ENCODE data around the gene PHF1. TPM values are rescaled to one million over a fixed set of nuclear protein-coding genes. Genes with fewer than 3 reads are reported as not detected.

The PHF1 gene
- total RNA-seq, 2 experiments from 2014 or later: 24.9 to 28.2 TPM

DNA sequence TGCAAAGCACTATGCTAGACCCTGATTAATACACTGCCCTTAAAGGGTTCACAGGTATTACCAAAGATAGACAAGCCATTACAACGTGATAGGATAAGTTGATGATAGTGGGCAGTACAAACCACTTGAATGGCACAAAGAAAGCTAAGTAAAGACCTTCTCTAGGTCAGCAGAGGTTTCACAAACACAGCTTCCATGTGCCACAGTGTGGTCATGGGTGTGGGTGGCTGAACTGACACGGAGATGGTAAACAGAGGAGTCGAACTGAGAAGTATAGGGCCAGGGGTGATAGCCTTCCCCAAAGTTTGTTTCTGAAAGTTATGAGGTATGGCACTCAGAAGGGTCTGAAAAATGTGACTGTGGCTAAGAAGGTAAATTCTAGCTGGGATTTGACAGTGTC is 47.9 kb downstream of the PHF1 start:
- ChIA-PET CTCF (interaction anchor here (1.0 kb wide), 1 partner anchor 9 kb away, joined by 3 read pairs; no protein-coding TSS in a partner anchor), POLR2A (no interaction called here)
- Mint-ChIP-seq H3K27me3 (no peaks in the 10 kb centered on the region), H3K36me3 (ENCODE audit: low read depth) (peaks cover 20% of the 10 kb centered on the region), H3K4me1 (peaks cover 18% of the 10 kb centered on the region), H3K9me3 (ENCODE audit: low read depth) (no peaks in the 10 kb centered on the region), H3K27ac (no peak overlapping the region), H3K4me3 (no peak overlapping the region)
- intact Hi-C loops (cut with DNase I, micrococcal nuclease): no loop called here
- no peak for DNase-seq
- no peak for ATAC-seq

DNA sequence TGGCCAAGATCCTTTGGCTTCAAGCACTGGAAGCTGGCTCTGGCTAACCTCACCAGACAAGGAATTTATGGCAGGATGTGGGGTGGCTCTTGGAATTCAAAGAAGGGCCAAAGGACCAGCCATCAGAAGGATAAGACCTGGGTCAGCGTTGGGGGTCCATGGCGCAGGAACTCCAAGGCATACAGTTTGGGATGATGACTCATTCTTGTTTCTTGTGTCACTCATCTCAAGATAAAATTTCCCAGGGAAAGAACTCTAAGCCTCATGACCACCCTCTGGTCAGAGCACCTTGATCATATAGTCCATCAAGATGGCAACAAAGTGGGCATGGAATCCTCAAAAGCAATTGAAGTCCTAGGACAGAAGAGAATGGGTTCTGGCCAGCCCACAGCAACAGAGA is 48.4 kb downstream of the PHF1 start:
- Mint-ChIP-seq H3K27ac (no peak overlapping the region), H3K36me3 (ENCODE audit: low read depth) (peaks cover 20% of the 10 kb centered on the region), H3K4me1 (peaks cover 17% of the 10 kb centered on the region), H3K9me3 (ENCODE audit: low read depth) (no peaks in the 10 kb centered on the region), H3K27me3 (no peaks in the 10 kb centered on the region), H3K4me3 (no peak overlapping the region)
- ChIA-PET POLR2A (interaction anchor here (0.5 kb wide), 1 partner anchor 175 kb away, joined by 3 read pairs; no protein-coding TSS in a partner anchor), CTCF (interaction anchor here (1.0 kb wide), 1 partner anchor 9 kb away, joined by 3 read pairs; no protein-coding TSS in a partner anchor)
- ATAC-seq: no peak
- intact Hi-C loops (cut with DNase I, micrococcal nuclease): no loop called here
- no peak for DNase-seq

Small RNA genes within 50 kb of the gene (microRNA-seq; reads per million reads assigned to microRNA genes)
- gene MIR5004 (ENCODE audit: borderline replicate concordance): not detected

Other genes starting within 250 kb of the PHF1 start
- 1 to 10 TPM; 1.9 to 2.0 TPM for gene COL11A2, start 218.5 kb upstream of the PHF1 start, total RNA-seq
- gene RXRB, start 210.3 kb upstream of the PHF1 start, total RNA-seq: 10 to 100 TPM; 41.0 to 45.4 TPM
- 10 to 100 TPM; 33.0 to 41.8 TPM for gene SLC39A7, start 210.1 kb upstream of the PHF1 start, total RNA-seq
- gene HSD17B8, start 206.4 kb upstream of the PHF1 start, total RNA-seq: 10 to 100 TPM; 23.4 to 33.2 TPM
- 10 to 100 TPM; 28.3 to 39.3 TPM for gene RING1, start 202.5 kb upstream of the PHF1 start, total RNA-seq
- gene VPS52, start 139.1 kb upstream of the PHF1 start, total RNA-seq: 10 to 100 TPM; 35.6 to 45.2 TPM
- gene RPS18, start 138.9 kb upstream of the PHF1 start, total RNA-seq: 1,000 to 10,000 TPM; 2,706 to 4,631 TPM
- 1 to 10 TPM; 2.8 to 3.5 TPM for gene B3GALT4, start 133.9 kb upstream of the PHF1 start, total RNA-seq
- 10 to 100 TPM; 63.5 to 69.4 TPM for gene WDR46, start 121.8 kb upstream of the PHF1 start, total RNA-seq
- 10 to 100 TPM; 65.4 to 96.9 TPM for gene PFDN6, start 121.4 kb upstream of the PHF1 start, total RNA-seq
- gene RGL2, start 112.1 kb upstream of the PHF1 start, total RNA-seq: 10 to 100 TPM; 19.9 to 21.5 TPM
- gene TAPBP, start 96.9 kb upstream of the PHF1 start, total RNA-seq: 100 to 1,000 TPM; 164 to 190 TPM
- gene ZBTB22, start 93.3 kb upstream of the PHF1 start, total RNA-seq: 1 to 10 TPM; 9.0 to 9.9 TPM
- 10 to 100 TPM; 66.2 to 75.5 TPM for gene DAXX, start 88.1 kb upstream of the PHF1 start, total RNA-seq
- 10 to 100 TPM; 86.0 to 89.3 TPM for gene KIFC1, start 19.2 kb upstream of the PHF1 start, total RNA-seq
- 100 to 1,000 TPM; 154 to 188 TPM for gene CUTA, start 7.1 kb downstream of the PHF1 start, total RNA-seq
- gene SYNGAP1, start 9.1 kb downstream of the PHF1 start, total RNA-seq: 10 to 100 TPM; 43.6 to 45.6 TPM
- 1 to 10 TPM; 9.3 to 9.5 TPM for gene ZBTB9, start 43.6 kb downstream of the PHF1 start, total RNA-seq
- 10 to 100 TPM; 37.0 to 43.3 TPM for gene BAK1, start 169.3 kb downstream of the PHF1 start, total RNA-seq
- 10 to 100 TPM; 42.6 to 42.9 TPM for gene ITPR3, start 210.3 kb downstream of the PHF1 start, total RNA-seq